ENCODE measurements around the gene PRKAR1B.

GRCh38 chr7:770336-770735, 43.3 kb upstream of the PRKAR1B start:
- TF ChIP-seq CTCF (IDR thresholded peaks at IDR 0.05): no peak
- no peak for TF ChIP-seq EZH2 (IDR thresholded peaks at IDR 0.05; ENCODE audit: borderline replicate concordance, insufficient read depth, low read depth, low read length, poor library complexity, severe bottlenecking)

Data from B cell (primary cell).